A549 (cell line): ENCODE data around the gene PSG1.
"Not testable (repeated sequence)": the region's sequence is repeated elsewhere in the genome, so short reads cannot be mapped to it uniquely, and the experiment has no call there.

ENCODE experiments used
- BHLHE40 ChIP-seq: IDR thresholded peaks from 2 replicates; pipeline ENCODE4 v1.6.1; 2012; ENCODE audit warnings: low read depth, low read length, inconsistent platforms
- CHD4 ChIP-seq: fragments of 200-600 bp; sonication (generic); IDR thresholded peaks from 2 replicates; pipeline ENCODE4 v1.6.1; 2016; ENCODE audit warnings: antibody characterized with exemption, mild to moderate bottlenecking, borderline replicate concordance
- EP300 ChIP-seq, 2 experiments: fragments of >200 bp; sonication (Bioruptor Twin); formaldehyde crosslinking; IDR thresholded peaks; 2 replicates in 1 of 2; 3 replicates in 1 of 2; pipeline ENCODE4 v1.6.1; 2016 to 2017
- HDAC2 ChIP-seq: fragments of 200-600 bp; sonication (generic); IDR thresholded peaks from 2 replicates; pipeline ENCODE4 v1.6.1; 2016
- HOXA7 ChIP-seq: fragments of 250-450 bp; sonication (Bioruptor Pico); IDR thresholded peaks from 2 replicates; pipeline ENCODE4 v1.5.0; 2020; ENCODE audit warnings: mild to moderate bottlenecking, moderate library complexity
- POLR2A ChIP-seq: IDR thresholded peaks from 2 replicates; pipeline ENCODE4 v1.6.1; 2012; ENCODE audit warnings: mild to moderate bottlenecking, low read length
- RAD21 ChIP-seq, 2 experiments: fragments of >200 bp in 1 of 2; sonication (Bioruptor Twin) in 1 of 2; formaldehyde crosslinking in 1 of 2; IDR thresholded peaks in 1 of 2; conservative IDR thresholded peaks in 1 of 2; 2 replicates in 1 of 2; 3 replicates in 1 of 2; pipeline ENCODE4 v1.6.1; 2012 to 2018; ENCODE audit warnings: inconsistent platforms in 1 of 2
- RFX5 ChIP-seq: fragments of 450-650 bp; IDR thresholded peaks from 2 replicates; pipeline ENCODE4 v1.7.1; 2014; ENCODE audit warnings: antibody characterized with exemption, mild to moderate bottlenecking, moderate library complexity
- SREBF2 ChIP-seq: fragments of 450-650 bp; IDR thresholded peaks from 2 replicates; pipeline ENCODE4 v1.6.1; 2014; ENCODE audit warnings: mild to moderate bottlenecking, moderate library complexity
- TF ChIP-seq, protein P1 (sequence below): fragments of >200 bp; sonication (Bioruptor Twin); formaldehyde crosslinking; IDR thresholded peaks from 3 replicates; pipeline ENCODE4 v1.5.1; 2016

DNA sequence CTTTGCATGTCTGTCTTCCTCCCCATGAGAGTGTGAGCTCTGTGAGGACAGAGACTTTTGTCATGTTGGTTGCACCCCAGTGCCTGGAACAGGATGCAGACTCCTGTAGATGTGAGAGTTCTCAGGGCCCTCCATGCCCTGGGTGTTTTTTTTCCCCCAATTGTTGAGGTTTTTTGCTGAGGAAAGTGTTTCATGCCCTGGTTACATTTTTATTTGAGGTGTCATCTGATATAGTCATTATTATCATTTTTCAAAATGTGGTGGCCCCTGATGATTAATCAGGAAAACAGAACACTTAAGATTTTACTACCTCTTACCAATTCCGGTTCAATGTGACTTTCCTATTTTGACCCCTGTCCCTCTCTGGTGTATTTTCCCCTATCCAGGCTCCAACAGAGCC, 37.4 kb upstream of the PSG1 start:
- TF ChIP-seq, protein P1, sequence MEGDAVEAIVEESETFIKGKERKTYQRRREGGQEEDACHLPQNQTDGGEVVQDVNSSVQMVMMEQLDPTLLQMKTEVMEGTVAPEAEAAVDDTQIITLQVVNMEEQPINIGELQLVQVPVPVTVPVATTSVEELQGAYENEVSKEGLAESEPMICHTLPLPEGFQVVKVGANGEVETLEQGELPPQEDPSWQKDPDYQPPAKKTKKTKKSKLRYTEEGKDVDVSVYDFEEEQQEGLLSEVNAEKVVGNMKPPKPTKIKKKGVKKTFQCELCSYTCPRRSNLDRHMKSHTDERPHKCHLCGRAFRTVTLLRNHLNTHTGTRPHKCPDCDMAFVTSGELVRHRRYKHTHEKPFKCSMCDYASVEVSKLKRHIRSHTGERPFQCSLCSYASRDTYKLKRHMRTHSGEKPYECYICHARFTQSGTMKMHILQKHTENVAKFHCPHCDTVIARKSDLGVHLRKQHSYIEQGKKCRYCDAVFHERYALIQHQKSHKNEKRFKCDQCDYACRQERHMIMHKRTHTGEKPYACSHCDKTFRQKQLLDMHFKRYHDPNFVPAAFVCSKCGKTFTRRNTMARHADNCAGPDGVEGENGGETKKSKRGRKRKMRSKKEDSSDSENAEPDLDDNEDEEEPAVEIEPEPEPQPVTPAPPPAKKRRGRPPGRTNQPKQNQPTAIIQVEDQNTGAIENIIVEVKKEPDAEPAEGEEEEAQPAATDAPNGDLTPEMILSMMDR, result not testable (repeated sequence)
- not testable (repeated sequence) for TF ChIP-seq RFX5; EP300 (IDR thresholded peaks at IDR 0.05); RAD21 (conservative IDR thresholded peaks at IDR 0.05 in 1 of 2, IDR thresholded peaks at IDR 0.05 in 1 of 2); HOXA7; POLR2A; BHLHE40; CHD4; HDAC2; SREBF2
